Activated naive CD4-positive, alpha-beta T cell (primary cell): ENCODE results near the gene MAP1LC3C.
A peak's percentile ranks its signal among the peaks of the same experiment; 100 is the strongest.

Experiments used
- DNase-seq, 4 experiments: peaks; one replicate each; lab custom pipeline; 2025; lab: John Stamatoyannopoulos, UW

The MAP1LC3C gene

GRCh38 chr1:241999026-241999425 is at the start of gene MAP1LC3C:
TSS of gene MAP1LC3C (minus strand) at chr1:241999098. CDS start at chr1:241999008, 90 bp downstream.
- DNase-seq: no peak

- DNase-seq: no peak
Measured at GRCh38 chr1:242043165-242043564, 44.3 kb upstream of the MAP1LC3C start.

- no peak for DNase-seq
Measured at GRCh38 chr1:242034392-242034791, 35.5 kb upstream of the MAP1LC3C start.

- no peak for DNase-seq
Measured at GRCh38 chr1:242033447-242033846, 34.5 kb upstream of the MAP1LC3C start.

GRCh38 chr1:242030071-242030470 is 31.2 kb upstream of the MAP1LC3C start:
- no peak for DNase-seq

GRCh38 chr1:242025681-242026080 is 26.8 kb upstream of the MAP1LC3C start:
- no peak for DNase-seq

GRCh38 chr1:242023805-242024204 is 24.9 kb upstream of the MAP1LC3C start:
- DNase-seq: no peak

GRCh38 chr1:242019018-242019417 is 20.1 kb upstream of the MAP1LC3C start:
- no peak for DNase-seq

GRCh38 chr1:242017580-242018233 is 18.8 kb upstream of the MAP1LC3C start:
- DNase-seq: peak in 1 of 4 experiments; percentile 0

- DNase-seq: no peak
Measured at GRCh38 chr1:242016479-242016878, 17.6 kb upstream of the MAP1LC3C start.

GRCh38 chr1:242011894-242012660 is 13.2 kb upstream of the MAP1LC3C start:
- DNase-seq: no peak

- no peak for DNase-seq
Measured at GRCh38 chr1:242008826-242009495, 10.1 kb upstream of the MAP1LC3C start.

GRCh38 chr1:242006976-242007375 is 8.1 kb upstream of the MAP1LC3C start:
- DNase-seq: no peak

GRCh38 chr1:242005866-242006535 is 7.1 kb upstream of the MAP1LC3C start:
- DNase-seq: no peak

GRCh38 chr1:242004751-242005495 is 6.0 kb upstream of the MAP1LC3C start:
- DNase-seq: no peak

GRCh38 chr1:242002510-242002909 is 3.6 kb upstream of the MAP1LC3C start:
- DNase-seq: no peak

GRCh38 chr1:242002072-242002471 is 3.2 kb upstream of the MAP1LC3C start:
- no peak for DNase-seq

- DNase-seq: no peak
Measured at GRCh38 chr1:242000434-242000833, 1.5 kb upstream of the MAP1LC3C start.

- DNase-seq: peak in 3 of 4 experiments; percentile 14 to 29 (median 29)
Measured at GRCh38 chr1:241998412-241998921, 431 bp downstream of the MAP1LC3C start.

- no peak for DNase-seq
Measured at GRCh38 chr1:241997401-241997998, 1.4 kb downstream of the MAP1LC3C start.

- DNase-seq: no peak
Measured at GRCh38 chr1:241994171-241994570, 4.7 kb downstream of the MAP1LC3C start.
